Kidney glomerular epithelial cell (primary cell): Measurements from ENCODE around the gene MASTL.
"Not testable (repeated sequence)": the region's sequence is repeated elsewhere in the genome, so short reads cannot be mapped to it uniquely, and the experiment has no call there.

Experiments
- DNase-seq: peaks from one replicate; lab custom pipeline; 2025; lab: John Stamatoyannopoulos, UW

MASTL gene

GRCh38 chr10:27155066-27155754 is at the start of gene MASTL:
Gene MASTL (plus strand): TSS chr10:27155352. CDS start chr10:27155427, 75 bp downstream.
- peak; percentile 84 for DNase-seq

GRCh38 chr10:27108165-27108564 is 47.0 kb upstream of the MASTL start:
- DNase-seq: no peak

- no peak for DNase-seq
Measured at GRCh38 chr10:27134371-27134770, 20.8 kb upstream of the MASTL start.

GRCh38 chr10:27138277-27138676 is 16.9 kb upstream of the MASTL start:
- DNase-seq: no peak

- DNase-seq: peak; percentile 7
Measured at GRCh38 chr10:27143686-27144085, 11.5 kb upstream of the MASTL start.

DNA sequence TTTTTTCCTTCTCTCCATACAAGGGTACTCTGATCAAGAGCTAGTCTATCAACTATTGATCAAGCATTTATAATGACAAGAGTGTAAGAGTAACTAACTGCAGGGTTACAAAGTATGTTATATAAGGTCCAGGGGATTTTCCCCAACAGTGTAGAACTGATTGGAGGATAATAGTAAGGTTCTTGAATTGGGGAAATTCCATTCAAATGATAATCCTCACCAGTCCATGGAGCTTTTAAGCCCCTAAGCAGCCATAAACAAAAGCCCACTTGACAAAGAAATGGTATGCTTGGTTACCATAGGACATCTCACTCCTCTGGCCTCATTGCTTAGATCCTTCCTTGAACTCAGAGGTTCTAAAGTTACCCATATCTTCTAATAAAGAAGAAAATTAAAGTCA is 9.2 kb upstream of the MASTL start:
- DNase-seq: no peak

- no peak for DNase-seq
Measured at GRCh38 chr10:27147701-27148100, 7.5 kb upstream of the MASTL start.

GRCh38 chr10:27150261-27150660 is 4.9 kb upstream of the MASTL start:
- no peak for DNase-seq

DNA sequence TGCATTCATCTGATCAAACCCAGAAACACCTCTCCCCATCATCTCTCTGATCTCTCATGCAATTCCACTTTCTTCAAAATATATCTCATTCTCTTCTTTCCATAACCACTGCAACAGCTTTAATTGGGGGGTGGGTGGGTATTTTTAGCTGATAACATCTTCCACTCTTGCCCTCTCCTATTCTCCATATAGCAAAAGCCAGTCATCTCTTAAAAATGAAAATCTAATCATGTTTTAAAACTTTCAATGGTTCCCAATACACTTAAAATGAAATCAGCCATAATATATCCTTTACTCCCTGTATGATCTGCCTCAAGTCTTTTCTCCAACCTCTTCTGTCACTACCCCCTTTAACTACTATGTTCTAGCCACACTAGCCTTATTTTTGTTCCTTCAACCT is 2.5 kb upstream of the MASTL start:
- no peak for DNase-seq

DNA sequence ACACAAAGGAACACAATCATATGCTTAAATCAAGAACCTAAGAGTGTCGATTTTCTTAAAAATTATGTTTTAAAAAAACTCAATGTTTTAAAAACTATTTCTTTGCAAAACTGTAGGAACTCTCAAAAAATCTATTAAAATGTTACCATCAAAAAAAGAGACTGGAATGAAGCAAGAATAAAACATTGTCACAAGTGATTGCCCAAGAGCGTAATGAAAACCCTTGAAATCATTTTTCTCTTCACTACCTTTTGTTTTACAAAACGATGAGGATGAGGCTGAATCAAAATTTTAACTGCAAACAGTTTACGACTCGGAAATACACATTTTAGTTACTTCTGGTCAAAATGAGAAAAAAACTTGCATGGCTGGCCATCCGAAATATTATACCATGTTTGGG is 1.8 kb upstream of the MASTL start:
- DNase-seq: no peak

- DNase-seq: peak; percentile 13
Measured at GRCh38 chr10:27153845-27154193, 1.3 kb upstream of the MASTL start.

DNA sequence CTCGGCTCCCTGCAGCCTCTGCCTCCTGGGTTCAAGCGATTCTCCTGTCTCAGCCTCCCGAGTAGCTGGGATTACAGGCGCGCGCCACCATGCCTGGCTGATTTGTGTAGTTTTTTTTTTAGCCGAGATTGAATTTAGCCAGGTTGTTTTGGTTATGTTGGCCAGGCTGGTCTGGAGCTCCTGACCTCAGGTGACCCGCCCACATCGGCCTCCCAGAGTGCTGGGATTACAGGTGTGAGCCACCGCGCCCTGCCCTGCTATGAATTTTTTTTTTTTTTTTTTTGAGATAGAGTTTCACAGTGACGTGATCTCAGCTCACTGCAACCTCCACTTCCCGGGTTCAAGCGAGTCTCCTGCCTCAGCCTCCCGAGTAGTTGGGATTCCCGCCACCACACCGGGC is 1.4 kb downstream of the MASTL start:
- not testable (repeated sequence) for DNase-seq

DNA sequence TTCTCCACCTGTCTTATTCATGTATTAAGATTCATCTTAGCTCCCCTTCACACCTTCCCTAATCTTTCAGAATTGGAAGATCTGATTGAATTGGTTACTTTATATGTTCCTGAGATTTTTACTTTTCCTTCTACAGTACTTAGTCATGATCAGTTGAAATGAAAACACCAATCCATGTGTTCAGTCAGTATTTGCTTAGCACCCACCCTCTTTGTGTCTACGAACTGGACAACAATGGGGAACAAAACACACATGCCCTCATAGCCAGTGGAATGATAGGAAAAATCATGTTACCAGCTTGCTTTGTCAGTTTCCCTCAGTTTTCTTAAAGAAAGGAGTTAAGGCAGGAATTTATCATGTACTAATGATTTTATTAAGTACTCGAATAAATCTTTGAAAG is 2.0 kb downstream of the MASTL start:
- DNase-seq: no peak

- DNase-seq: peak; percentile 3
Measured at GRCh38 chr10:27158421-27158820, 3.3 kb downstream of the MASTL start.

- DNase-seq: no peak
Measured at GRCh38 chr10:27169849-27170248, 14.7 kb downstream of the MASTL start.

DNA sequence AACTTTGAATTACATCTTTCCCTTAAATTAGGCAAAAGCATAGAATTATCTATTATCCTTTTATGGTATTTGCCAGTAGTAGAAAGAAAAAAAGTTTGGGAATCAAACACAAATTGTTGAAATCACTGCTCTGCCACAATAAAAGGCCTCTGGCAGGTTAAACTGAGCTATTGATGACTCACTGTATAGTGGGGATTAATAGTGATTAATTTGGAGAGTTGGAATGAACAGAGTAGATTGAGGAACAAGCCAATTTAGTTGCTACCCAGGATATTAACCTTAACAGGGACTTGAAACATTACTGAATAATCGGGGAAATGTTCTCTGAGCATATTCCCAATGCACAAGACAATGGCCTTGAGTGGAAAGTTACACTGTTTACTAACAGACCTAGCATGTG is 33.1 kb downstream of the MASTL start:
- no peak for DNase-seq

- DNase-seq: no peak
Measured at GRCh38 chr10:27188897-27189296, 33.7 kb downstream of the MASTL start.

DNA sequence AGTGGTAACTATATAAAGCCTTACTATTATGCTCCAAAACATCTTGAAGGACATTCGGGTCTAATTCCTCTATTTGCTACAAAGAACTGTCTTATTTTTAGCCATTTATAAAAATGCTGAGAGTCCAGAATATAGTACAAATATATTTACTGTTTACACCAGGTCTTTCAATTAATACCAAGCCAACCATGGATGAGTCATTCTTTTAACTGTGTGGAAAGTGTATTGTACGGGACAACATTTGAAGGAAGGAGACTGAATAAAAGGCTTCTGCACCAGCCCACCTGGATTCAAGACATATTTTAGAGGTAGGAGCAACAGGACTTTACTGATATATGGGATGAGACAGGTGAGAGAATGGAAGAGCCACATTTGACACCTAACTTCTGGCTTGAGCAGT is 35.4 kb downstream of the MASTL start:
- DNase-seq: no peak

GRCh38 chr10:27192284-27192683 is 37.1 kb downstream of the MASTL start:
- DNase-seq: peak; percentile 88

GRCh38 chr10:27197980-27198620 is 42.9 kb downstream of the MASTL start:
- no peak for DNase-seq

DNA sequence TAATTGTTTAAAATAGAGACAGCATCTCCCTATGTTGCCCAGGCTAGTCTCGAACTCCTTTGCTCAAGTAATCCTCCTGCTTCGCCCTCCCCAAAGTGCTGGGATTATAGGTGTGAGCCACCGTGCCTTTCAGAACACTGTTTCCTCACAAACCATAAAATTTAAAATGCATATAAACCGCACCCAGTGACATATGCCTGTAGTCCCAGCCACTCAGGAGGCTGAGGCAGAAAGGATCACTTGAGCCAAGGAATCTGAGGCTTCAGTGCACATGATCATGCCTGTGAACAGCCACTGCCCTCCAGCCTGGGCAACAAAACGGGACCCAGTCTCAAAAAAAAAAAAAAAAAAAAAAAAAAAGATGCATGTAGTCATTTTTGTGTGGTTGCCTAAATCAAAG is 48.7 kb downstream of the MASTL start:
- no peak for DNase-seq

DNA sequence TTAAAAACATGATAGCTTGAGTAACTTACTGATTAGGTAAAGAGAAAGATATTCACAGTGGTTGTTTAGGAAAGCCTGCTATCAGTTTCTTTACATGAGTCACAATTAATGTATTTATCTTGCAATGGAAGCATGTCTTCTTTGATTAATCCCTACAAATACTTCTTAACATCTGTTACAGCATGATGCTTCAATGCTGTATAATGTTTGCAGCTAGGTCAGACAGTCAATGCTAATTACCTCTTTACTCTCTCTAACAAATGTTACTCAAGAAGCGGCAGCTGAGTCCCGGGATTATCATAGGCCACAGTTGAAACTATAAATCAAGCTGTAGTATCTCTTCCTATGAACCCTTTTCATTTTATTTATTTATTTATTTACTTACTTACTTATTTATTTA is 52.2 kb downstream of the MASTL start:
- no peak for DNase-seq

GRCh38 chr10:27223964-27224363 is 68.8 kb downstream of the MASTL start:
- peak; percentile 39 for DNase-seq

- DNase-seq: no peak
Measured at GRCh38 chr10:27225011-27225590, 69.9 kb downstream of the MASTL start.
